ENCODE results near the gene PRSS57. TPM values are rescaled to one million over a fixed set of nuclear protein-coding genes. Genes with fewer than 3 reads are reported as not detected.
"Not testable (repeated sequence)": the region's sequence is repeated elsewhere in the genome, so short reads cannot be mapped to it uniquely, and the experiment has no call there.

PRSS57 gene
- polyA plus RNA-seq, 3 donors = 0.13 to 0.19 (median 0.15) TPM

DNA sequence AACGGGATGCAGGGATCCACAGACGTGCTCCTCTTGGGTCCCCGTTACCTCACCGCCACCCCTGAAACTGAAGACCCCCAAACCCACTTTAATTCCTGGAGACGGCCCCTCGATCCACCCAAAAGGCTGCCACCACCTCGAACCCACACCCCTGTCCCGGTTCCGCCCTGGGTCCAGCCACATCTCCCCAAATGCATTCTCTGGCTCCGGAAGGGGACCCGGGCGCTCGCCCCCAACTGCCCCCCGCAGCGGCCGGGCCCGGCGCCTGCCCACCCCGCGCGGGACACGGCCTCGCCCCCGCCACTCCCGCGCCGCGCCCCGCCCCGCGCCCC, 19.3 kb downstream of the PRSS57 start:
- DNase-seq (ENCODE audit: low read depth in 3 of 3, low spot score in 2 of 3) = no peak

DNA sequence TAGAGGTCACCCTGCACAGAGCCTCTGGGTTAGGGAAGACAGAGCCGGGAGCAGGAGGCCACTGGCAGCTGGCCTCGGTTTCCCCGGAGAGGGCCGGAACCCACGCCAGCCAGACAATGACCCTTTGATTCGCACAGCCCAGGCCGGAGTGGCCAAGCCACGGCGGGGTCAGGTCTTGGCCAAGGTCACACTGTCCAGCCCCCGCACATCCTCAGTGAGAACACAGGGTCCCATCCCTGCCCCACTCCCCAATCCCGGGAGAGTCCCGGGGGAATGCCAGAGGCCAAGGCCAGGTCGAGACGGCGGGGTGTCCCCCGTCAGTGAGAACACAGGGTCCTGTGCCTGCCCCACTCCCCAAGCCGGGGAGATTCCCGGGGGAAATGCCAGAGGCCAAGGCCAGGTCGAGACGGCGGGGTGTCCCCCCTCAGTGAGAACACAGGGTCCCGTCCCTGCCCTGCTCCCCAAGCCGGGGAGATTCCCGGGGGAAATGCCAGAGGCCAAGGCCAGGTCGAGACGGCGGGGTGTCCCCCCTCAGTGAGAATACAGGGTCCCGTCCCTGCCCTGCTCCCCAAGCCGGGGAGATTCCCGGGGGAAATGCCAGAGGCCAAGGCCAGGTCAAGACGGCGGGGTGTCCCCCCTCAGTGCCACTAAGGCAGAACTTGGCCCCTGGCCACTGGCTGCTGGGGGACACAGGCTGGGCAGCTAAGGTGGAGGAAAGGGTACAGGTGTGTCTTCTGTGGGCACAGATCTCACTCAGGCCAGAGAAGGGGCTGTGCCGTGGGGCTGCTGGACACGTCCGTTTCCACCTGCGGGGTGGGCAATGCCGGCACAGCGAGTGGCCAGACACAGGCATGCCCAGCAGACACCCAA, 20.7 kb downstream of the PRSS57 start:
- DNase-seq (ENCODE audit: low read depth in 3 of 3, low spot score in 2 of 3) = no peak

DNA sequence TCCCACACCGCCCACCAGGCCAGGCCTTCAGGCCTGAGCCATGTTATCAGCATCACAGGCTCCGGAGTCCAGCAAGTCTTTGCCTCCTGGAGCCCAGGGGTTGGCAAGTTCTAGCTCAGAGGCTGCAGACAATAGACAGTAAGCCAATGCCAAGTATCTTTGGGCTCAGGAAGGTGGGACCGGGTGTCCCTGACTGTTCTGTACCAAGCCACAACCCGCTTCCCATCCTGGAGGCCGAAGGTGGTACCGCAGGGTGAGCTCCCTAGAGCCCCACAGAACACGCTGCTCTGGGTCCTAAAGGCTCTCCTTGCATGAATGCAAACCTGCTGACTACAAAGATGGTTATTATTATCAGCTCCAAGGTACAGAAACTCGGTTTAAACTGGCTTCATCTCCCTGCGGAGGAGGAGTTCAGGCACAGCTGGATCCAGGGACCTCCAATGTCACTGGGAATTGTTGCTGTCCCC, 24.6 kb downstream of the PRSS57 start:
- no peak for DNase-seq (ENCODE audit: low read depth in 3 of 3, low spot score in 2 of 3)

DNA sequence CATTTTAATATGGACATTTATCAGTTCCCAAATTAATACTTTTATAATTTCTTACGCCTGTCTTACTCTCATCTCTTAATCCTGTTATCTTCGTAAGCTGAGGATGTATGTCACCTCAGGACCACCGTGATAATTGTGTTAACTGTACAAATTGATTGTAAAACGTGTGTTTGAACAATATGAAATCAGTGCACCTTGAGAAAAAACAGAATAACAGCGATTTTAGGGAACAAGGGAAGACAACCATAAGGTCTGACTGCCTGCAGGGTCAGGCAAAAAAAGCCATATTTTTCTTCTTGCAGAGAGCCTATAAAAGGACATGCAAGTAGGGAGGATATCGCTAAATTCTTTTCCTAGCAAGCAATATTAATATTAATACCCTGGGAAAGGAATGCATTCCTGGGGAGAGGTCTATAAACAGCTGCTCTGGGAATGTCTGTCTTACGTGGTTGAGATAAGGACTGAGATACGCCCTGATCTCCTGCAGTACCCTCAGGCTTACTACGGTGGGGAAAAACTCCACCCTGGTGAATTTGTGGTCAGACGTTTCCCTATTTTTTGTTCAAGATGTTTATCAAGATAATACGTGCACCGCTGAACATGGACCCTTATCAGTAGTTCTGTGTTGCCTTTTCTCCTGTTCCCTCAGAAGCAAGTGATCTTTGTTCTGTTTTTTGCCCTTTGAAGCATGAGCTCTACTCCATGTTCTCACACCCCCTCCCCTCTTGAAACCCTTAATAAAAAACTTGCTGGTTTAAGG, 26.4 kb downstream of the PRSS57 start:
- DNase-seq (ENCODE audit: low read depth in 3 of 3, low spot score in 2 of 3) = not testable (repeated sequence)

DNA sequence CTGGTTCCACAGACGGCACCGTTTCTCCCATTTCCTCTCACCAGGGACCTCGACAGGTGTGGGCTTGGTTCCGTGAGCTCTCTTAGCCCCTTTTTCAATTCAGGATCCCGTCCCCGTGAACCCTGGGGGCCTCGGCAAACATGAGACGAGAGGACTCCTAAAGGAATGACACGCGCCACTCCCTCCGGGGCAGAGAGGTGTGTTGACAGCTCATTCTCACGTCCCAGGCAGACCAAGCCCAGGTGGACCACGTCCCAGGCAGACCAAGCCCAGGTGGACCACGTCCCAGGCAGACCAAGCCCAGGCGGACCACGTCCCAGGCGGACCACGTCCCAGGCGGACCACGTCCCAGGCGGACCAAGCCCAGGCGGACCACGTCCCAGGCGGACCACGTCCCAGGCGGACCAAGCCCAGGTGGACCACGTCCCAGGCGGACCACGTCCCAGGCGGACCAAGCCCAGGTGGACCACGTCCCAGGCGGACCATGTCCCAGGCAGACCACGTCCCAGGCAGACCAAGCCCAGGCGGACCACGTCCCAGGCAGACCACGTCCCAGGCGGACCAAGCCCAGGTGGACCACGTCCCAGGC, 28.2 kb downstream of the PRSS57 start:
- DNase-seq (ENCODE audit: low read depth in 3 of 3, low spot score in 2 of 3) = not testable (repeated sequence)

DNA sequence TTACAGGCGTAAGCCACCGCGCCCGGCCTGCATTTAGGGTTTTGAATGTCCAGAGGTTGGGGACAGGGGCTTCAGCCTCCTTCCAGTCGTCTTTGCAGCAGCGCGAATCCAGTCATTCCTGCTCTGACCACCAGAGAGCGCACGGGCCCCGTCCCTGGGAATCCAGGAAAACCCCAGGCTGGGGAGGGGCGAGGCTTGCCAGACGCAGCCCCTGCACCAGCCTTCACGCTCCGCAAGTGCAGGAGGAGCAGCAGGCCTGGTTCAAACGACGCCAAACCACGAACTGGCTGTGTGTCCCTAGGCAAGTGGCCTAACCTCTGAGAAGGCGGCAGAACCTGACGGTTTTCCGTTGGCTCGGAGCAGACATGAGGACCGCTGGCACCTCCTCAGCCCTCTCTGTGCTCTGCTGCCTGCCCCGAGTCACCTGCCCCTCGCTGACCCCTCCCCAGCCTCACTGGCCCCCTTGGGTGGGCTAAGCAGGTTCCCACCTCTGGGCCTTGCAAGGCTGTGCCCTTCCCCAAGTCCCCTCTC, 30.3 kb downstream of the PRSS57 start:
- DNase-seq (ENCODE audit: low read depth in 3 of 3, low spot score in 2 of 3) = peak in 1 of 3 donors; percentile 48

DNA sequence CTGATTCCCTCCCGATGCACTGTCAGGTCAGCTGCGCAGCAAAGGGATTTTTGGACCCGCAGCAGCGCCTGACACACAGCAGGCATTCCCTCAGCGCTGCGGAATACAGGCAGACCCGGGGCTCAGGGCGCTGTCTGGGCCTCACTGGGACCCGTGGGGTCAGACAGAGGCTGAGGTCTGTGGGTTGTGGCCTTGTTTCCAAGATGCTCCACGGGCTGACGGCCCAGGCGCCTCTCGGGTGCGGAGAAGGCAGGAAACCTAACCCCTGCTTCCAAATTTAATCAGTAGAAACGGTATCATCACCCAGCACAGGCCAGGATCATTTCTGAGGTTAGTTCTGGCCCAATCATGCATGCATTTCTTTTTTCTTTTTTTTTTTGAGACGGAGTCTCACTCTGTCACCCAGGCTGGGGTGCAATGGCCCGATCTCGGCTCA, 31.6 kb downstream of the PRSS57 start:
- DNase-seq (ENCODE audit: low read depth in 3 of 3, low spot score in 2 of 3) = no peak

DNA sequence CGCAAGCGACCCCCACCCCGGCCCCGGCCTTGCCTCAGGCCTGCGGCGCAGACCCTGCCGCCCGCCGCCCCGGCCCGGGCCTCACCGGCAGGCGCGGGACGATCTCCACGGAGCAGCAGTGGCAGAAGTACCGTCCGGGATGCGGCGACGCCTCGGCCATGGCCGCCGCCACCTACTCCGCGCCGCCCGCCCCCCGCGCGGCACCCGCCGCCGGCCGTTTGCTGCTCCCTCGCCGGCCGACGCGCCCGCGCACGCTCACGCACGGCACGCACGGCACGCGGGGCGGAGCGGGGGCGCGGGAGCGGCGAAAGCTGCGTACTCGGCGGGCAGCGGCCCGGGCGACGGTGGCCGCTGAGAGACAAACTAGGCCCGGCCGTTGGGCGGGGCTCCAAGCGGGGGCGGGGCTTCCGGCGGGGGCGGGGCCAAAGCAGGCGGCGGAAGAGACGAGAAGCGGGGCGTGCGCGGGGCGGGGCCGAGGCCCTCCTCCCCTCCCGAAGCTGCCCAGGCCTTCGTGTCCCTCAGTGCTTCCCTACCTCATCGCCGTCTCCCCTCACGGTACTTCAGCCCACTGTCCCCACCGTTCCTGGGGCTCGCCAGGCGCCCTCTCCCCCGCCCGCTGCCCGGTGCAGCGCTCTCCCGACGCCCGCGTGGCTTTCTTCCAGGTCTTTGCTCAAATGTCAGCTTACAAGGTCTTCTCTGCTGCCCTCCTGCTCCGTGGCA, 32.1 kb downstream of the PRSS57 start, which contains the start of gene RNF126:
Gene RNF126 (minus strand): TSS at position 253 of the 720 bp plus-strand sequence. CDS start 93 bp downstream, at position 160.
- DNase-seq (ENCODE audit: low read depth in 3 of 3, low spot score in 2 of 3) = peak in 2 of 3 donors; percentile 72 to 73

DNA sequence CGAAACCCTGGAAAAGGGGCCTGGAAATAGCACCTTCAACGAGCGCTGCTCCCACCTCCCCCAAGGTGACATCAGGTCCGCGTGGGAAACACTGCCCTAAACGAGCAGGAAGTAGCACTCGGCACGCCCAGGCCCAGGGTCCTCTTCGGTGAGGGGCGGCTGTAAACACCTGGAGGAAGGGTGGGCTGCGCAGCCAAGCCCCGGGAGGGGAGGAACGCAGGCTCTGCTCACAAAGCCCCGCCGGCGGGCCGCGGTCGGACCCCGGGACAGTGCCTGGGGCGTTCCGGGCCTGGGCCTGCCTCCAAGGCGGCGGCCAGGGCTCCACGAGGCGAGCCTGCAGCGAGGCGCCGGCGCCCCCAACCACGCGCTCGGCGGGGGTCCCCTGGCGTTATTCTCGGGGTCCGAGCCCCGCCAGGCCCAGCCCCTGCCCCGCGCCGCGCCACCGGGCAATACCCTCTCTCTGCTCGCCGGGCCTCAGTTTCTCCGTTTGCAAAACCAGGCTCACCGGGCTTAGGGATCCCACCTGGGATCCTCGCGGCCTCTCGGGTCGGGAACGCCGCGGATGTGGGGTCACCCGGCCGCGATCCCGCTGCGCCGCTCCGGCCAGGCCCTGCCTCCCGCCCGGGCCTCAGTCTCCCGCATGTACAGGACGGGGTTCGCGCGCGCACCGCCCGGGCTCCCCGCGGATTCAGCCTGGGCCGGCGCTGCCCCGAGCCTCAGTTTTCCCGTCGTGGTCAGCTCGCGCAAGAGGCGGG, 32.9 kb downstream of the PRSS57 start:
- no peak for DNase-seq (ENCODE audit: low read depth in 3 of 3, low spot score in 2 of 3)

DNA sequence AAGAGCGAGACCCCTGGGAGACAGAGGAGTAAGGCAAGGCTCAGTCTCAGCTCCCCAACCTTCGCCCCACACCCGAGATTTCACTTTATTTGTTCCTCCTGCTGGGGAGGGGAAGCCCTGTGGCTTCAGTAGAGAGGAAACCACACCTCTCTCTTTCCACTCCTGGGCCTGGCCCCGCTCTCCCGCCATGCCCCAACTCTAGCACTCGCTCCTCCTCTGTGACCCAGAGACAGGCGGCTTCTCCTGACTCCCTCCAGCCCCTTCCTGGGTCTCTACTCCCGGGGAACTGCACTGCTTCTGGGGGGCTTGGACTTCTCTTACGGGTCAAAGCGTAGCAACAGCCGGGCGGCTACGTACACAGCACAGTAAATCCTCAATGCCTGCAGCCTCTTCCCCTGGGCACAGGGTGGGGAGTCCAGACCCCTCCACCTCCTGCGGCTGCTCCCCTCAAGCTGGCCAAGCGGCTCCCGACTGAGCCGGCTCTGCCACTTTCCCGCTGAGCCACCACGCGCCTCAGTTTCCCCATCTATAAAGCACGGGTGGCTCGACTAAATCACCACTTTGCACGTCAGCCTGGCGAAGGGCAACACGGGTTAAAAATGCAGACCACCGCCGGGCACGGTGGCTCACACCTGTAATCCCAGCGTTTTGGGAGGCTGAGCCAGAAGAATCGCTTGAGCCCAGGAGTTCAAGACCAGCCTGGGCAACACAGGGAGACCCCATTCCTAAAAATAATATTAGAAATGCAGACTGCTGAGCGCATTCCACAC, 33.6 kb downstream of the PRSS57 start:
- no peak for DNase-seq (ENCODE audit: low read depth in 3 of 3, low spot score in 2 of 3)

DNA sequence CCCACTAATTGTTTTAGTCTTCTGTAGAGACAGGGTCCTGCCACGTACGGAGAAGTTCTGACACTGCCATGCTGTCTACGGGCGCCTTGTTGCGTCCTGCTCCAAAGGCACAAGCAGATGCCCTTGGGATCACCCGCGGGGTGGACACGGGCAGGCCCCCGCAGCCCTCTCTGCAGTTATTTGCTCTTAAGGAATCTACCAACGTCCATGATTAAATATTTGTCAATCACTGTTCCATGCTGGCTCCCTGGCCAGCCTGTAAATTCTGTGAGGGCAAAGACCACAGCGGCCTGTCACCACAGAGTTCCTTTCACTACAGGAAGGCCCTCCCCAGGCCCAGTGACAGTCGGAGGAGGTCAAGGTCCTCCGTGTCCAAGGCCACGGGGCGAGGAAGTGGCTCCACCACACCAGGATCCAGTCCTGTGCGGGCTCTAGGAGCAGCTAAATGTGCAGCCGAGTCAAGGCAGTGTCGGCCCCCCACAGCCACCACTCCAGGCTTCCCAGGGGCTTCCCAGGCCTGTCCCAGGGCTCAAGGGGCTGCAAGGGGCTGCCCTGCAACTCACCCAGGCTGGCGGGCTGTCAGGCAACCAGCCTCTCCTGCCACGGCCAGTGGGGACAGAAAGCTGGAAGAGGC, 34.3 kb downstream of the PRSS57 start:
- no peak for DNase-seq (ENCODE audit: low read depth in 3 of 3, low spot score in 2 of 3)

DNA sequence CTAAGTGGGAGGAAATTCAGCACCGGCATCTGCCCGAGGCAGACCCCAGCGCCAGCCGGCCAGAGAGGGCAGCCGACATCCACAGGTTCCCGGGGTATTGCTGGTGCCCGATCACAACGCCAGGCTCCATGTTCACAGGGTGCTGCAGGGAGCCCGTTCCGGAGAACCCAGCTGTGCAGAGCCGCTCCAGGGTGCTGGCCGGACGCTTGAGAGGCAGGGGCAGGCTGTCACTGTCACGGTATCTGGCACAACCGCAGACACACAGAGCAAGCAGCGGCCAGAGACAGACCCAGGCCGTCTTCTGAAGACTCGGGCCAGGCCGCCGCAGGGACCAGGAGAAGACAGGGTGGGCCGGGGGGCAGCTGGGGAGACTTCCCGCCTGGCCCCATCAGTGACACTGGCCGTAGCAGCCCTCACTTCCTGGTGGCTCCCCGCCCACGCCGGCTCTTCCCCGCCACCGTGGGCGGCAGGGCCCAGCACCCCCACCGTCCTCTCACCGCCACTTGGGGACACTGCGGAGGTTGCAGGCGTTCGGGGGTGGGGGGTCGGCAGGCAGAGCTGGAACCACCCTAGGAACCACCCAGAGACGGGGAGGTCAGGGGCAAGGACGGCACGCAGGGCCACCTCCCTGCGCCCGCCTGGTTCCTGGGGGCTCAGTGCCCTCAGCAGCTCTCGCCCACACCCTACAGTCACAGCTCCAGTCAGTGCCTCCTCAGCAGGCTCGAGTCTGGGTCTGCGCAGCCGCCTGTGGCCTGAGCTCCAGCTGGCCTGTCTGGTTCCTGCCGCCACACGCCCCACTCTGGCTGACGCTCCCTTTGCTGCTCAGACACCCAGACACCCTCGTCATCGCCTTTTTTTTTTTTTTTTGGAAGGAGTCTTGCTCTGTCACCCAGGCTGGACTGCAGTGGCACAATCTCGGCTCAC, 36.1 kb downstream of the PRSS57 start:
- DNase-seq (ENCODE audit: low read depth in 3 of 3, low spot score in 2 of 3) = no peak

DNA sequence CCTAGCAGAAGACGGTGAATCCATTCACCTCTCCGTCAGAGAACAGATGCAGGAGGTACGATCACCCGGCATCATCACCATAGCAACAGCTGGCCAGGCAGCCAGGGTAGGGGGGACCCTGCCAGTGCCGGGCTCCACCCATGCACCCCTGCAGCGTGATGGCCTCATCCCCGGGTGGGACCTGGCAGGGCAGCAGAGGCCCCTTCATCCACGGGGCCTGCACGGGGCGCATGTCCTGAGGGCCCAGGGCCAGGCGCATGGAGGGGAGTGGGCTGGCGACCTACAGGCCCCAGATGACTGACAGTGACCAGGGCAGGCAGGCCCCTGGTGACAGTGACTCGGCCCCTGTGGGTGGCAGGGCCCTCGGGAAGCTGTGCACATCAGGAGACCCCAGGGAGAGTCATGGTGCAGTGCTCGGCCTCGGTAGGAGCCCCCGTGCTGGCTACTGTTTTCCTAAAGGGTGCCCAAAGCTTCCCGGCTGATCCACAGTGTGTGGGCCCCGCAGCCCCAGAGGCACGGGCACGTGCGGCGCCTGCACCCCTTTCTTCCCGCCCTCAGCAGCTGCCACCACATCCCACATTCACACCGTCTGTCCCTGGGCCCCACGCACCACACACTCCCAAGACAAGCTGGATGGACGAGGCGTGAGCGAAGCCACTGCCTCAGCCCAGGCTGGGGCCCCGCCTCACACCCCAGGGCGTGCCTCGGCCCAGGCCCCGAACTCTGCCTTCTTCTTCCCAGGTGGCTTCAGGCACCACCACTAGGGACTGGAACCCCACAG, 37.0 kb downstream of the PRSS57 start:
- no peak for DNase-seq (ENCODE audit: low read depth in 3 of 3, low spot score in 2 of 3)

DNA sequence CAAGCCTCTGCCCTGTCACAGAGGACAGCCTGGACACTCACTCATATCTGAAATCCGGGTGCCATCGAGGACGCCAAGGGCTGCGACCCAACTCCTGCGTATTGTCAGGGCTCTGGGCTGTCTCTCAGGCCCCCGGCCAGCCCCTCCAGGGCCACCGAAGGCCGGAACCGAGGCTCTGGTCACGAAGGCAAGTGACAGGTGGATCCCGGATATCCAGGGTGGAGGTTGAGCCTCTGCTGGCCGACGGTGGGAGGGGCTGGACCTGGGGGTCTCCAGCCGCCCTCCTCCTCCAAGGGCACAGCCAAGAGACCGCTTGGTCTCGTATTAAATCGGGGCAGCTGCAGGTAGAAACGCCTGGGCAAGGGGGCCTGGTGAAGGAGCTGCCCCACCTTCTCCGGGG, 37.6 kb downstream of the PRSS57 start:
- no peak for DNase-seq (ENCODE audit: low read depth in 3 of 3, low spot score in 2 of 3)

DNA sequence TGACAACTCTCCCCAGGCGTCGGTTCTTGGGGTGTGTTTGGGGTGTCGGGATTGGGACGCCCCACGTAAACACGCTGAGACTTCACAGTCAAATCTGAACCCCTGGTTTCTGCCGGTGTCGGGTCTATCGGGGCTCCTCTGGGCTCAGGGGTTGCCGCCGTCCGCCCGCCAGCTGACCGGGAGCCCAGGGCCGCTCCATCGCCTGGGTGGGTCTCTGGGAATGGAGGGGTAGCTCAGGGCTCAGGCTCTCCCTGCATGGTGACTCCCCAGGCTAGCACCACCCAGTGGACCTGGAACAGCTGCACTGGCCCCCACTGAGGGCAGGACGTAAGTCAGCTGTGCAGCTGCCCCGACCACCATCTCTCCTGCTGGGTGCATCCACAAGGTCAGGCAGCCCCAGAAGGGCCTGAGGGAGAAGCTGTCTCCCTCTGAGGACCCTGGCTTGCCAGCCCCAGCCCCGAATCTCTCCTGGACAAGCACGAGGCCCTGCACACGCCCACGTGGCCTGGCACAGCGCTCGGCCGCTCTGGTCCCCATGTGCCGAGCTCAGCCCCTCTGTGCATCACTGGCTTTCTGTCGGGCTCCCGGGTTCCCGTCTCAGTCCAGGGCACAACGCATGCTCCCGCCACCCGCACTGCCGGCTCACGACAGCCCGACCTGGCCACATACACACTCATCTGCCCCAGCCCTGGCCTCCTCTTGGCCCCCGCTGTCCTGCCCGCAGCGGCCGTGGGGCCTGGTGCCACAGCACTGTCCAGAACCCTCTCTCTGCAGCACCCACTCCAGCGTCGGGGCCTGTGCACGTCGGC, 38.3 kb downstream of the PRSS57 start:
- no peak for DNase-seq (ENCODE audit: low read depth in 3 of 3, low spot score in 2 of 3)

DNA sequence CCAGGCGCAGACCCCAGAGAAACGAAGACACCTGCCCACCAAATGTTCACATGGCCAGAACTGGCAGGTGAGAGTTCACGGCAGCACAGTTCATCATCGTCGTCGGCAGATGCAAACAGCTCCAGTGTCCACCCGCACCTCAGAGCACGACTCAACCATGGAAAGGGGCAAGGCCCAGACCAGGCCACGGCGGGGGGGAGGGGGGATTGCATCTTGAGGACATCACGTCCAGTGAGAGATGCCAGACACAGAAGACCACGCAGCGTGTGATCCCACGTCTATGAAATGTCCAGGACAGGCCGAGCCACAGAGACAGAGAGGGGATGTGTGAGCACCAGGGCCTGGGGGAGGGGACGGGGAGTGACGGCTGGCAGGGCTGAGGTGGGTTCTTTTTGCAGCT, 39.6 kb downstream of the PRSS57 start:
- DNase-seq (ENCODE audit: low read depth in 3 of 3, low spot score in 2 of 3) = no peak

All from right renal cortex interstitium (tissue), 3 donors.